B cell (primary cell): Measurements from ENCODE around the gene EFNB2. TPM values are rescaled to one million over a fixed set of nuclear protein-coding genes. Genes with fewer than 3 reads are reported as not detected.

Experiments used
- ATAC-seq: fragments of 200-7000 bp; cut with Tn5 transposase; one replicate; pipeline ENCODE4 v1.10.0; 2021; ENCODE audit warnings: low read depth, mild to moderate bottlenecking, moderate number of reproducible peaks, moderate library complexity
- CTCF ChIA-PET: fragments of 350-600 bp; sonication (Branson Sonifier 250); formaldehyde crosslinking; loops from one replicate; lab custom pipeline; 2021; ENCODE audit warnings: antibody characterized with exemption, inconsistent platforms; lab: Charles Lee
- POLR2A ChIA-PET: fragments of 350-600 bp; sonication (Branson Sonifier 250); formaldehyde crosslinking; loops from one replicate; lab custom pipeline; 2021; ENCODE audit warnings: antibody characterized with exemption; lab: Charles Lee
- DNase-seq: peaks from one replicate; pipeline ENCODE4 v3.0.0; 2013
- H2AFZ ChIP-seq: 2 replicates; pipeline ENCODE4 v1.6.1; 2012; ENCODE audit warnings: mild to moderate bottlenecking, low read depth, low read length; ENCODE audit not compliant: insufficient read depth, poor library complexity, severe bottlenecking
- H3K27ac ChIP-seq, 2 donors: 1 replicate in 1 of 2; 2 replicates in 1 of 2; pipeline ENCODE4 v1.5.1; 2012 to 2013; ENCODE audit warnings: low read length in 2 of 2, mild to moderate bottlenecking in 2 of 2, moderate library complexity in 1 of 2
- H3K27me3 ChIP-seq, 4 experiments: fragments of 200-600 bp in 1 of 4; sonication (generic) in 1 of 4; replicated peaks in 1 of 4; 1 replicate in 2 of 4; 2 replicates in 2 of 4; pipeline versions ENCODE4 v1.6.1 to v1.7.0; 2013 to 2016; ENCODE audit warnings: low read length in 3 of 4, mild to moderate bottlenecking in 2 of 4, mixed read lengths in 1 of 4, moderate library complexity in 1 of 4; ENCODE audit not compliant: insufficient read depth in 4 of 4, control insufficient read depth in 3 of 4; ENCODE audit errors: control extremely low read depth in 1 of 4
- H3K36me3 ChIP-seq, 2 experiments: replicated peaks in 1 of 2; 1 replicate in 1 of 2; 2 replicates in 1 of 2; pipeline versions ENCODE4 v1.6.1 to v1.7.1; 2013; ENCODE audit warnings: low read length in 1 of 2; ENCODE audit not compliant: insufficient read depth in 2 of 2, control insufficient read depth in 1 of 2; ENCODE audit errors: control extremely low read depth in 1 of 2, extremely low read depth in 1 of 2
- H3K4me1 ChIP-seq, 2 donors: fragments of 200-600 bp in 1 of 2; sonication (generic) in 1 of 2; 1 replicate in 1 of 2; 2 replicates in 1 of 2; pipeline versions ENCODE4 v1.5.1 to v1.6.1; 2013 to 2017; ENCODE audit warnings: low read length in 2 of 2; ENCODE audit not compliant: control insufficient read depth in 2 of 2, insufficient read depth in 2 of 2
- H3K4me2 ChIP-seq: replicated peaks from 2 replicates; pipeline ENCODE3; 2012; ENCODE audit warnings: mild to moderate bottlenecking, low read depth, low read length; ENCODE audit not compliant: poor library complexity, severe bottlenecking
- H3K4me3 ChIP-seq, 5 experiments: fragments of 200-600 bp in 1 of 5; sonication (generic) in 1 of 5; 1 replicate in 3 of 5; 2 replicates in 2 of 5; pipeline versions ENCODE4 v1.5.1 to v1.7.0; 2011 to 2016; ENCODE audit warnings: low read length in 4 of 5, mild to moderate bottlenecking in 4 of 5, low read depth in 2 of 5, control low read depth in 1 of 5, moderate library complexity in 1 of 5; ENCODE audit not compliant: insufficient read depth in 1 of 5; ENCODE audit errors: control extremely low read depth in 1 of 5, extremely low read depth in 1 of 5
- H3K79me2 ChIP-seq: fragments of 200-600 bp; sonication (generic); one replicate; pipeline ENCODE4 v1.6.0; 2016; ENCODE audit warnings: low read length; ENCODE audit not compliant: control insufficient read depth, insufficient read depth
- H3K9ac ChIP-seq: fragments of 200-600 bp; sonication (generic); 2 replicates; pipeline ENCODE4 v1.6.1; 2017; ENCODE audit warnings: mild to moderate bottlenecking, low read length, moderate library complexity
- H3K9me3 ChIP-seq, 3 donors: one replicate each; pipeline versions ENCODE4 v1.6.1 to v1.7.1; 2013; ENCODE audit warnings: low read length in 2 of 3; ENCODE audit not compliant: control insufficient read depth in 2 of 3, insufficient read depth in 1 of 3; ENCODE audit errors: control extremely low read depth in 1 of 3
- H4K20me1 ChIP-seq: 2 replicates; pipeline ENCODE4 v1.6.0; 2012; ENCODE audit warnings: mild to moderate bottlenecking, low read length; ENCODE audit not compliant: insufficient read depth, control insufficient read depth, poor library complexity, severe bottlenecking
- H3K27ac Mint-ChIP-seq: one replicate; pipeline ENCODE4 v1.8.0; 2021; ENCODE audit warnings: mixed read lengths
- H3K27me3 Mint-ChIP-seq: one replicate; pipeline ENCODE4 v1.8.0; 2021; ENCODE audit warnings: mixed read lengths
- H3K4me1 Mint-ChIP-seq: one replicate; pipeline ENCODE4 v1.8.0; 2021; ENCODE audit warnings: mixed read lengths
- H3K4me3 Mint-ChIP-seq: one replicate; pipeline ENCODE4 v1.8.0; 2021; ENCODE audit warnings: mixed read lengths
- H3K9me3 Mint-ChIP-seq: one replicate; pipeline ENCODE4 v1.8.0; 2022; ENCODE audit warnings: mixed read lengths; ENCODE audit not compliant: insufficient read depth
- CTCF ChIP-seq: fragments of 200-600 bp; IDR thresholded peaks from one replicate; pipeline ENCODE4 v1.8.0; 2022; ENCODE audit warnings: antibody characterized with exemption, mild to moderate bottlenecking
- EZH2 ChIP-seq: IDR thresholded peaks from 2 replicates; pipeline ENCODE4 v1.6.1; 2012; ENCODE audit warnings: borderline replicate concordance, low read depth, mild to moderate bottlenecking, moderate library complexity, low read length; ENCODE audit not compliant: insufficient read depth, poor library complexity, severe bottlenecking
- WGBS: methylation state at CpG from one replicate; pipeline ENCODE4 v1.1.5; 2013; ENCODE audit warnings: missing lambda C conversion rate; ENCODE audit not compliant: insufficient coverage; 5-methylcytosine and 5-hydroxymethylcytosine counted together
- intact Hi-C: fragments of 100-400 bp; cut with micrococcal nuclease; formaldehyde crosslinking; loops from one replicate; pipeline ENCODE4 v1.10.0; 2022
- polyA plus RNA-seq: library from polyadenylated mRNA; depleted of rRNA; stranded (reverse); fragments of >200 nt; gene quantifications from 2 replicates; pipeline ENCODE4 v1.2.3, GENCODE V29; 2012
- total RNA-seq, 2 donors: library from RNA; stranded (reverse); fragments of 120-200 nt in 1 of 2; gene quantifications; 1 replicate in 1 of 2; 2 replicates in 1 of 2; pipeline versions ENCODE4 v1.2.3 to v1.2.4, GENCODE V29; 2013 to 2022

The EFNB2 gene
- total and polyA plus RNA-seq, 2 donors (not counting 1 experiment from before 2014, with no cell fraction given) = 0.04 to 1.2 TPM

- intact Hi-C loops = loop anchor here (1.0 to 10.0 kb wide), 3 partner anchors 32 to 1963 kb away; no protein-coding TSS in a partner anchor
- WGBS = 2% methylated on average over 121 of the region's 121 CpGs
- H2AFZ ChIP-seq = peak overlapping the region; percentile 90
- ATAC-seq = no peak
- H3K27ac Mint-ChIP-seq = peak overlapping the region; percentile 75
- H3K27me3 ChIP-seq = peaks cover 0 to 46% (median 32%) of the 10 kb centered on the region in 4 experiments
- no peaks in the 10 kb centered on the region for H3K9me3 Mint-ChIP-seq
- no peaks in the 10 kb centered on the region for H3K36me3 ChIP-seq
- no peaks in the 10 kb centered on the region for H4K20me1 ChIP-seq
- peaks cover 25 to 28% of the 10 kb centered on the region in 2 donors for H3K4me1 ChIP-seq
- DNase-seq = peak; percentile 64
- peaks cover 17% of the 10 kb centered on the region for H3K4me1 Mint-ChIP-seq
- H3K27me3 Mint-ChIP-seq = peaks cover 40% of the 10 kb centered on the region
- no peaks in the 10 kb centered on the region for H3K79me2 ChIP-seq
- ChIA-PET CTCF (interaction anchor here (4.5 kb wide), 1 partner anchor 32 kb away, joined by 56 read pairs; the partner anchor contains the start of gene ARGLU1), POLR2A (interaction anchor here (2.0 kb wide), 1 partner anchor 33 kb away, joined by 5 read pairs; the partner anchor contains the start of gene ARGLU1)
- peak overlapping the region; percentile 80 for H3K9ac ChIP-seq
- peak overlapping the region; percentile 95 for H3K4me3 Mint-ChIP-seq
- peaks cover 0 to 7% (median 0%) of the 10 kb centered on the region in 3 donors for H3K9me3 ChIP-seq
- peak overlapping the region; percentile 10 to 83 (median 64) for H3K4me3 ChIP-seq
- TF ChIP-seq CTCF = no peak
- TF ChIP-seq EZH2 = no peak
- H3K4me2 ChIP-seq = peak overlapping the region; percentile 99
- H3K27ac ChIP-seq = no peak overlapping the region
Measured at GRCh38 chr13:106534639-106535551, 567 bp downstream of the EFNB2 start.
